Measurements from ENCODE around the gene IL11.

Gene IL11

GRCh38 chr19:55390461-55390880 lies 20.2 kb upstream of the IL11 start:
- no peak for DNase-seq

- DNase-seq = no peak
Observed at GRCh38 chr19:55389386-55390317, 19.4 kb upstream of the IL11 start.

- no peak for DNase-seq
Observed at GRCh38 chr19:55387736-55388497, 17.7 kb upstream of the IL11 start.

- DNase-seq = no peak
Observed at GRCh38 chr19:55386493-55386971, 16.3 kb upstream of the IL11 start.

GRCh38 chr19:55385724-55386492 lies 15.6 kb upstream of the IL11 start, which contains the start of gene RPL28:
Gene RPL28, plus strand, starts transcription at chr19:55385932. Its CDS starts 426 bp downstream, at chr19:55386358.
- peak; percentile 98 for DNase-seq

GRCh38 chr19:55384920-55385723 lies 14.9 kb upstream of the IL11 start:
- peak; percentile 96 for DNase-seq

- DNase-seq = peak; percentile 68
Observed at GRCh38 chr19:55384131-55384919, 14.1 kb upstream of the IL11 start, which contains the start of gene TMEM238. Gene TMEM238, minus strand, starts transcription at chr19:55384292. Its CDS starts 33 bp downstream, at chr19:55384259.

- DNase-seq = no peak
Observed at GRCh38 chr19:55383279-55384130, 13.2 kb upstream of the IL11 start.

- DNase-seq = no peak
Observed at GRCh38 chr19:55382522-55383054, 12.3 kb upstream of the IL11 start.

- DNase-seq = no peak
Observed at GRCh38 chr19:55382013-55382412, 11.8 kb upstream of the IL11 start.

- no peak for DNase-seq
Observed at GRCh38 chr19:55379174-55379573, 8.9 kb upstream of the IL11 start.

GRCh38 chr19:55377356-55378131 lies 7.3 kb upstream of the IL11 start:
- no peak for DNase-seq

- no peak for DNase-seq
Observed at GRCh38 chr19:55376241-55376933, 6.1 kb upstream of the IL11 start, which contains the start of gene TMEM190. Gene TMEM190, plus strand, starts transcription at chr19:55376826. Its CDS starts 28 bp downstream, at chr19:55376854.

GRCh38 chr19:55373993-55374757 lies 3.9 kb upstream of the IL11 start:
- DNase-seq = no peak

GRCh38 chr19:55373306-55373992 lies 3.2 kb upstream of the IL11 start:
- DNase-seq = no peak

GRCh38 chr19:55372316-55373081 lies 2.2 kb upstream of the IL11 start:
- DNase-seq = no peak

All from activated CD4-positive, CD25-positive, alpha-beta regulatory T cell treated with anti-CD3 and anti-CD28 coated beads, Interleukin-2, amount 50 U/mL, for 72 hours (primary cell).